ENCODE data around the gene PHYHD1.

PHYHD1 gene

DNA sequence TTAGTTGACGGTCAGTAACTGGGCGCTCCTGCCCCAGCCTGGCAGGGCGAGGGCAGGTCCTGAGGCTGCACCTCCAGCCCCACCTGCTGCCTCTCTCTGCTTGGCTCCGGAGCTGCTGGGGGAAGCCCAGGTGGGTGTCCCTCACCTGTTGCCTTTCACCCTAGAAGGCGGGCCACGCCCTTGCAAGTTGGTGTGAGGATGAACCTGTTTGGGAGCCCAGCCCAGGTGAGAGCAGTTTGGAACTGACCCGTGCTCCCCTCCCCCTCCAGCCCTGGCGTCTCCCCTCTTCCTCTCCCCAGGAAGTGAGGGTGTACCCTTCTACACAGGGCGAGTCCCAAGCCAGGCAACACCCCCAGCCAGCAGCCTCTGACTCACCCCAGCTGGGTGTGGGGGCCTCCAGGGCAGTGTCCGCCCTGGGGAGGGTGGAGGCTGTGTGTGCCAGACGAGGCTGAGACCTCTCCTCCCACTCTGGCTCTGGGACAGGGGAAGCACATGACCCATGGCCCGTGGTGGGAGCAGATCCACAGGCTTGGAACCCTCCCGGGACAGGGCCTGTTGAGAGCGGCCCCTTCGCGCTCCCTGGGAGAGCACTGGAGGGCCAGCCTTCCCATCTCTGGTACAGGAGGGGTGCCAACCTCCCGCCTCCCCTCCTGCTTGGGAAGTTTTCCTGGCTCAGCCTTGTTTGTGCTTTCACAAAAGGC, 28.4 kb upstream of the PHYHD1 start:
- DNase-seq (ENCODE audit: insufficient read length, low spot score): peak; percentile 97
- peak; percentile 59 for TF ChIP-seq POLR2A (IDR thresholded peaks at IDR 0.05; ENCODE audit: low read depth, low read length)
- peak; percentile 80 for FAIRE-seq

DNA sequence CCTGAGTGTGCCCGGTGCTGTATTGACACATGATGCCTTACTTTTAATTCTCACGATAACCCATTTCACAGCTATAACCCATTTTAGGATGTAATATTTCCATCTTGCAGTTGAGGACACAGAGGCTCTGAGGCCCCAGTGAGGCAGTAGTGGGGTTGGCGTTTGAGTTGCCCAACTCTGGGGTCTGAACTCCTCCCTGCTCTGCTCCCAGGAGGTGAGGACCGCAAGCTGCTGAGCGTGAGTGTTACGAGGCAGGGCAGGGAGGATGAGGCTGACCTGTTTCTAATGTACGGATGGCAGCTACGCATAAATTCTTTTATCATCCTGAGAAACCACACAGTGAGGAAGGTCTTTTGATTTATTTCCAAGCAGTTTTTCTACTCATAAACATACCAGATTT, 27.4 kb upstream of the PHYHD1 start:
- no peak for FAIRE-seq
- TF ChIP-seq POLR2A (IDR thresholded peaks at IDR 0.05; ENCODE audit: low read depth, low read length): no peak
- DNase-seq (ENCODE audit: insufficient read length, low spot score): no peak

DNA sequence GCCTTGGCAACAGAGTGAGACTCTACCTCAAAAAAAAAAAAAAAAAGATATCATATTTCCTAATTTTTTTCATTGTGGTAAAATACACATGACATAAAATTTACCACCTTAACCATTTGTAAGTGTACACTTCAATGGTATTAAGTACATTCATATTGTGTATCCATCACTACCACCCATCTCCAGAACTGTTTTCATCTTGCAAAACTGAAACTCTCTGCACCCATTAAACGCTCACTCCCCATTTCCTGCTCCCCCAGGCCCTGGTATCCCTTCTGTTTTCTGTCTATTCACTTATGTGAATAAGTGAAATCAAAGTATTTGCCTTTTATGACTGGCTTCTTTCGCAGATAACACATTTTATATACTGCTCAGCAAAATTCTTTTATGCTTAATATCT, 26.0 kb upstream of the PHYHD1 start:
- DNase-seq (ENCODE audit: insufficient read length, low spot score) (no peak), FAIRE-seq (no peak)
- TF ChIP-seq POLR2A (IDR thresholded peaks at IDR 0.05; ENCODE audit: low read depth, low read length): no peak

GRCh38 chr9:128895556-128895955, 25.2 kb upstream of the PHYHD1 start:
- TF ChIP-seq POLR2A (IDR thresholded peaks at IDR 0.05; ENCODE audit: low read depth, low read length): no peak
- DNase-seq (ENCODE audit: insufficient read length, low spot score) (no peak), FAIRE-seq (no peak)

DNA sequence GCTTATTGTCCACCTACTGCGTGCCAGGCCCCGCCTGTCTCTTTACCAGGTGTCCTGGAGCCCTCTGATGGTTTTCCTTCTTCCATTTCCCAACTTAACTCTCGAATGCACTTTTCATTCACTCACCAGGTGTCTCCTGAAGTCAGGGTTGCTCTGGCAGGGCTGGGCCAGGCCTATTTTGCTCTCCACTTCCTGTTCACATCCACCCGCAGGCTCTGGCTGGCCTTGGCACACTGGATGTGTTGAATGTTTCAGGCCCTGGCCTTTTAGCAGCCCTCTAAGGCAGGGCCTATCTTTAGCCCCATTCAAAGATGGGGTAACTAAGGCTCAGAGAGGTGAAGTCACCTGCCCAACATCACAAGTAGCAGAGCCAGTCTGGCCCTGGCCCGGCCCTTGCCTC, 22.4 kb upstream of the PHYHD1 start:
- TF ChIP-seq POLR2A (IDR thresholded peaks at IDR 0.05; ENCODE audit: low read depth, low read length): no peak
- no peak for DNase-seq (ENCODE audit: insufficient read length, low spot score)
- no peak for FAIRE-seq

DNA sequence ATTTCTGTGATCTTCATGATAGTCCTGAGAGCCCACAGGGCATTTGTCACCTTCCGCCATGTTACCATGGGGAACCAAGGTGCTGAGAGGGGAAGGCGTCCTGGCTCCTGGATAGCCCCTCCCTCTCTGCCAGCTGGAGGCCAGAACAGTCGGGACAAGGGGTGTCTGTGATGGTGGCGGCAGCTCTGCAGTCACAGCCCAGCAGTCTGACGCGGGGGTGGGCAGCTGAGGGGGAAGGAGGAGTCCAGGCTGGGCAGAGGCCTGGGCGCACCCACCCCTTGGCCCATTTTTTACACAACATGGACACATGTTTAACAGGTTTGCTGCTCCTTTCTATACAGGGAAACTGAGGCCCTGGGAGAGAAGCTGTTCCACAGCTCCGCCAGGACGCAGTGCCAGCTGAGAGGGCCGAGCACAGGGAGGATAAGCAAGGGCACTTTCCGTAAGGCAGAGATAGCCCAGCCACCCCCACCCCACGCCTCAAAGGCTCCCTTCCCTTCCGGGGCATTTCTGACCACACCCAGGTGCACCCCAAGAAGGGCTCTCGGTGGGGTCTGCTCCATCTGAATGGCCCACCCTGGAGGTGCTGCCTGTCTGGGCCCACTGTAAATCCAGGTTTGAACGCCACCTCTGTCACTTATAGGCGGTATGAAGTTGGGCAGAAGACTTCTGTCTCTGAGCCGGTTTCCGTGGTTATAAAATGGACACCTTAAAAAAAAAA, 21.8 kb upstream of the PHYHD1 start:
- no peak for DNase-seq (ENCODE audit: insufficient read length, low spot score)
- FAIRE-seq: no peak
- TF ChIP-seq POLR2A (IDR thresholded peaks at IDR 0.05; ENCODE audit: low read depth, low read length): no peak

- FAIRE-seq: peak; percentile 38
Observed at GRCh38 chr9:128899566-128900322, 21.0 kb upstream of the PHYHD1 start.

DNA sequence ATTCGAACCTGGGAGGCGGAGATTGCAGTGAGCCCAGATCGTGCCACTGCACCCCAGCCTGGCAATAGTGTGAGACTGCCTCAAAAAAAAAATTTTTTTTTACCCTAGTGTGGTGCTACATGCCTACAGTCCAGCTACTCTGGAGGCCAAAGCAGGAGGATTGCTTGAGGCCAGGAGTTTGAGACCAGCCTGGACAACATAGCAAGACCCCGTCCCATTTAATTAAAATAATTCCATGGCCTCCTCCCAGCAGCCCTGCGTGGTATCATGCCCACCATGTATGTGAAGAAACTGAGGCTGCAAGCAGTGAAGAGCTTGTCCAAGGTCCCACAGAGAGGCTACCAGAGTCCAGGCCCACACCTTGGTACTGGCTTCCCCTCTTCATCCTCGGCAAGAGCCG, 19.4 kb upstream of the PHYHD1 start:
- no peak for DNase-seq (ENCODE audit: insufficient read length, low spot score)
- FAIRE-seq: no peak
- no peak for TF ChIP-seq POLR2A (IDR thresholded peaks at IDR 0.05; ENCODE audit: low read depth, low read length)

More at GRCh38 chr9:128899566-128900322, 21.0 kb upstream of the PHYHD1 start:
- no peak for TF ChIP-seq POLR2A (IDR thresholded peaks at IDR 0.05; ENCODE audit: low read depth, low read length)
- no peak for DNase-seq (ENCODE audit: insufficient read length, low spot score)

- no peak for TF ChIP-seq POLR2A (IDR thresholded peaks at IDR 0.05; ENCODE audit: low read depth, low read length)
- no peak for FAIRE-seq
- DNase-seq (ENCODE audit: insufficient read length, low spot score): no peak
Observed at GRCh38 chr9:128901822-128902221, 19.0 kb upstream of the PHYHD1 start.

DNA sequence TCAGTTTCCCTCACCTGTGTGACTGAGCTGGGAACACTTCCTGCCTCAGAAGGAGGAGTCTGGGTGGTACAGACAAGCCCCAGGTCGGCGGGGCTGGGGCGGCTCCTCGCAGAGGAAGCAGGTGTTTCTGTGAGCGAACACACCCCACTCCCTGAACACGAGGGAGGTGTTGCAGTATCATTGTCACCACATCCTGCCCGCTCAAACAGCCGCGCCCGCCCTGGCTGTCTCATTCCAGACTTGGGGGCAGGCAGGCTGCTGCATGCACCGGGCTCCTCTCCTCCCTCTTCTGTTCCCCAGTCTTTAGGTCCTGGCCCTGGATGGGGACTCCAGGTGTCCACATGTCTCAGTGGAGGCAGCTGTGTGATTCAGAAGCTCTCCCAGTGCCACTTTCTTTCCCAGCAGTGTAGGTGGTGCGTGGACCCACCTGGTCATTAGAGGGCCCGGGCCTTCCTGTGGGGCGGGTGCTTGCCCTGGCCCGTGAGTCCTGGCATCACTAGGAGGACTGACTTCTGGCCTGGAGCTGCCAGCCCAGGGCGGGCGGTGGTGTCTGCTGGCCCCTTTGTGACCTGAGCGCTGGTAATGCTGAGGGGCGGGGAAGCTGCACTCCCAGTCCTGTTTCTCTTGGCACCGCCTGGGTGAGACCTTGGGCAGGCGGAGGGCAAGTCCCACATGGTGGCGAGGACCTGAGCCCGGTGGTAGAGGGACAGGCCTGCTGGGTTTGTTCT, 18.3 kb upstream of the PHYHD1 start:
- TF ChIP-seq POLR2A (IDR thresholded peaks at IDR 0.05; ENCODE audit: low read depth, low read length): no peak
- DNase-seq (ENCODE audit: insufficient read length, low spot score): no peak
- FAIRE-seq: no peak

- FAIRE-seq (no peak), DNase-seq (ENCODE audit: insufficient read length, low spot score) (no peak)
- no peak for TF ChIP-seq POLR2A (IDR thresholded peaks at IDR 0.05; ENCODE audit: low read depth, low read length)
Observed at GRCh38 chr9:128903079-128903461, 17.7 kb upstream of the PHYHD1 start.

DNA sequence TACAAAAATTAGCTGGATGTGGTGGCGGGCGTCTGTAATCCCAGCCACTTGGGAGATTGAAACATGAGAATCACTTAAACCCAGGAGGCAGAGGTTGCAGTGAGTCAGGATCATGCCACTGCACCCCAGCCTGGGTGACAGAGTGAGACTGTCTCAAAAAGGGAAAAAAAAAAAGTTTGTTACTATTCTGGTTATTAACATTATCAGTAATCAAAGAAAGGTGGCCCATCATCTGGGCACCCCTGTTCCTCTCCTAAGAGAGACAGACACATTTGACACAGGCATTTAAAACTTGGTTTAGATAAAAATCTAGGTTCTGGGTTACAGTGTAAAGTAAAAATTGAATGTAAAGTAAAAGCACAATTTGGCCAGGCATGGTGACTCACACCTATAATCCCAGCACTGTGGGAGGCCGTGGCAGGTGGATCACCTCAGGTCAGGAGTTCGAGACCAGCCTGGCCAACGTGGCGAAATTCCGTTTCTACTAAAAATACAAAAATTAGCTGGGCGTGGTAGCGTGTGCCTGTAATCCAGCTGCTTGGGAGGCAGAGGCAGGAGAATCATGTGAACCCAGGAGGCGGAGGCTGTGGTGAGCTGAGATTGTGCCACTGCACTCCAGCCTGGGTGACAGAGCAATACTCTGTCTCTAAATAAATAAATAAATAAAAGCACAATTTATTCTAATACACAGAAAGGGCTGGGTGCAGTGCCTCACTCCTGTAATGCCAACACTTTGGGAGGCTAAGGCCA, 16.7 kb upstream of the PHYHD1 start:
- DNase-seq (ENCODE audit: insufficient read length, low spot score) (no peak), FAIRE-seq (no peak)
- TF ChIP-seq POLR2A (IDR thresholded peaks at IDR 0.05; ENCODE audit: low read depth, low read length): no peak

- no peak for TF ChIP-seq POLR2A (IDR thresholded peaks at IDR 0.05; ENCODE audit: low read depth, low read length)
- no peak for DNase-seq (ENCODE audit: insufficient read length, low spot score)
- FAIRE-seq: no peak
Observed at GRCh38 chr9:128905964-128906363, 14.8 kb upstream of the PHYHD1 start.

Data from H54 (cell line).